ENCODE results near the gene TSSK1B.

Gene TSSK1B

DNA sequence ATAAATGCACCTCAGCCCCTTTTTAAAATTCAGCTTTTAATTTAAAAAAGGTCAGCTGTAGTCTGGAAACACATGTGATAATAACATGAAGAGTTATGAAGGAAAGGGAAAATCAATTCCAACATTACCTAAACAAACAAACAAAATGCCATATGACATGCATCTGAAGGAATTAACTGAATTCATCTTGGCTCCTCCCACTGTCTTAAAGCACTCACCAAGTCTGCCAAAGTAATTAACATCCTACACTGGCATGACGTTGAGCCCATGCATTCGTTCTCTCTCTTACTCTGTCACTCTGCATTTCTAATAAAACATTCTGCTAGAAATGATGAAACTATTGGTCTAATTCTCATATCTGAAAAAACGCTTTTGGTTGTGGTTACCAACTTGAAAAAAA is 37.7 kb downstream of the TSSK1B start:
- no peak for DNase-seq

DNA sequence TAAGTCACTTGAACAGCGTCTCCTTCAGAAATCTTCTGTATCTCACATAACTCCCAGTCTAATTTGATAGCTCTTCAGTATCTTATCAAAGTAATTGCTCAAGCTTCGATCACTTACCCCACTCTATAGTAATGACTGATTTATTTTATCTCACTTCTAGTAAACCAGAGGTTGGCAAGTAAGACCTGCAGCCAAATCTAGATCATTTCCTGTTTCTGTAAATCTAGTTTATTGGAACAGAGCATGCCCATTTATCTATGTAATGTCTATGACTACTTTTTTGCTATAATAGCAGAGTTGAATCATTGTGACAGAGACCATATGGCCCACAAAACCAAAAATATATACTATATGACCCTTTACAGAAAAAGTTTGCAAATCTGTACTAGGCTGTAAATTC is 40.1 kb downstream of the TSSK1B start:
- DNase-seq = no peak

DNA sequence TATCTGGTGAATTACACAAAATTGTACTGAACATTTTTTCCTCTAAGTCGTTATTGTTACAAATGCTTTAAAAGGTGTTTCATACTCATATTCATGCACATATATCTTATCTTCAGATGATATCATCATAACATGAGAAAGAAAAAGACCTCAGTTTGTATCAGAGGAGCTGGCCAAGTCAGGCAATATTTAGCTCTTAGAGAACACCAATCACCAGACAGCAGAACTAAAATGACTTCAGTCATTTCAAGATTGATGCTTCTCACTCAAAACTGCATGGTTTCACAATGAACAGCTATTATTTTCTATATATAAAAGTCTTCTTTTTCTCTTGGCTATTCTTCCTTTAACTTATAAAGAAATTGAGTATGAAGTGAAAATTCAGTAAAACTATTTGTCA is 44.6 kb downstream of the TSSK1B start:
- no peak for DNase-seq

DNA sequence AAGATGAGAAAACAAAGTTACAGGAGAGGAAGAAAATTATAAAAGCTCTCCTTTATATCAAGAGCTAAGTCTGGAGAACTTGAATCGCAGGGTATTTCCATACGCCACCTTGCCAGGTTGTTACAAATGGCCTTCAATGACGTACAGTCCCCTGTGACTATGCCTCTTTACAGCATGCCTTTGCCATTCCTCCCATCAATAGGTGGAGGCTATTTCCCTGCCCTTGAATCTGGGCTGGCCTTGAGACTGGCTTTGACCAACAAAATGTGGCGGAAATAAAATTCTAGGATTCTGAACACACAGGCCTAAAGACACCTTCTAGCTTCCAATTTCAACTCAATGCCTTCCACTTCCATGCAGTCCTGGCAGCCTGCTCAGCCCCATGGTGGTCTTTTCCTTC is 45.7 kb downstream of the TSSK1B start:
- DNase-seq = no peak

DNA sequence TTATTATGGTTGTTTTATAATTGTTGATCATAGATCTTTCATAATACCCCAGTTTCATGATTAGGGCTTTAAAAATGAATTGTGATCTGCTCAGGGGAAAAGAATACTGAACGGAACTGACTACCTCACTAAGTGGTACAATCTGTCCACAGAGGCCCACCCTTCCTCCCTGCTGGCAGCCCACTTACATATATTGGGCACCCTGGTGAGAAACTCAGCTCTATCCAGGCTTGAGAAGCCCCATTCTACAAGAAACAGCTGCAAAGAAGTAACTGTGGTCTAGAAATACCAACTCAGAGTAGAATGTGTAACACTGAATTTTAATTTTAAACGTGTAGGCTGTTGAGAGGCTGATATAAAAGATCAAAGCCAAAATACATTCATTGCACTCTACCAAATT is 46.9 kb downstream of the TSSK1B start:
- no peak for DNase-seq

DNA sequence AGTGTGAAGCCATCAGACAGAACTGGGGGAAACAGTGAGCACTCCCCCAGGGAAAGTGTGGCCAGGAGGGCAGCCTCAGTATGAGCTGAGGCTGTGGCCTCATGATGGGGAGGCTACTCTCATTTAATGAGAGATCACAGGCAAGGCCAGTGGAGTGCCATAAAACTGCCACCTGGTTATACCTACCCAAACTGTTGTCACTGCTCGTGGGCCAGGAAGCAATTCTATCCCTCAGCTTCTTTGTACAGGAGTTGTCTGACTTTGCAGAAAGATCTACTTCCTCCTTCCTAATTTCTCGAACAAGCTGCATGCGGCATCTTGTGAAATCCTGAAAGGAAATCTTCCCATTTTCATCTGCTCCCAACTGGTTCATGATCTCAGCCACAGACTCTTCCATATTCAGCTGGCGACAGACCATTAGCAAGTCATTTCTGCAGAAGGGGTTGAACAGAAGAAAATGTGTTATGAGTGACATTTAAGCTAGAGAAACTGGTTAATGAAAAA is 50.0 kb downstream of the TSSK1B start:
- no peak for DNase-seq

DNA sequence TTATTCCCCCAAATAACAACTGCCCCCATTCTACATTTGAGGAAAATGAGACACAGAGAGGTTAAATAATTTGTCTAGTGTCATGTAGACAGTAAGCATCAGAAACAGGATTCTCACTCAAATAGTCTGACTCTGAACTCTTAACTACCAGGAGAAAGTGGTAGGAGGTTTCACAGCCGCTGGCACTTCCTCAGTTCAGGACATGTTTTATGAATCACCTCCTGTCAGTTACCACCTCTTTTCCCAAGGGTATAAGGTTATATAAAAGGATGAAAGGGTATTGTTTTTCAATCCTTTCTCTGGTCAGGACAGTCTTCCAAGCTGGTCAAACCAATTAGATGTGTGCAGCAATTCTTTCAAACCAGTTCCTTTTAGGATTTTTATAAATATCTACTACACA is 52.1 kb downstream of the TSSK1B start:
- no peak for DNase-seq

Data from AML-193 (cell line).